WTC11 (cell line): Measurements from ENCODE around the gene FLT1. TPM values are rescaled to one million over a fixed set of nuclear protein-coding genes. Genes with fewer than 3 reads are reported as not detected.

Experiments
- ATAC-seq: fragments of 200-7000 bp; cut with Tn5 transposase; 2 replicates; pipeline ENCODE4 v1.10.0; 2021; ENCODE audit warnings: mild to moderate bottlenecking, moderate library complexity
- CTCF ChIA-PET: fragments of 300-600 bp; sonication (Branson Sonifier 250); formaldehyde crosslinking; loops from one replicate; lab custom pipeline; 2021; ENCODE audit warnings: antibody characterized with exemption; lab: Charles Lee
- POLR2A ChIA-PET: fragments of 350-600 bp; sonication (Branson Sonifier 250); formaldehyde crosslinking; loops from one replicate; lab custom pipeline; 2021; ENCODE audit warnings: antibody characterized with exemption; lab: Charles Lee
- DNase-seq: peaks from one replicate; pipeline ENCODE4 v3.0.0; 2021; ENCODE audit warnings: low spot score
- H3K27ac Mint-ChIP-seq: 2 replicates; pipeline ENCODE4 v1.8.0; 2021; ENCODE audit warnings: mixed read lengths
- H3K27me3 Mint-ChIP-seq: 2 replicates; pipeline ENCODE4 v1.8.0; 2021; ENCODE audit warnings: low read depth, mild to moderate bottlenecking, moderate library complexity, mixed read lengths
- H3K36me3 Mint-ChIP-seq: 2 replicates; pipeline ENCODE4 v1.8.0; 2021; ENCODE audit warnings: mixed read lengths
- H3K4me1 Mint-ChIP-seq: 2 replicates; pipeline ENCODE4 v1.8.0; 2022; ENCODE audit warnings: mixed read lengths
- H3K4me3 Mint-ChIP-seq: 2 replicates; pipeline ENCODE4 v1.8.0; 2021; ENCODE audit warnings: mild to moderate bottlenecking, moderate library complexity, mixed read lengths
- H3K9me3 Mint-ChIP-seq: 2 replicates; pipeline ENCODE4 v1.8.0; 2021; ENCODE audit warnings: mixed read lengths
- CREB1 ChIP-seq: sonication (generic); formaldehyde crosslinking; IDR thresholded peaks from 2 replicates; pipeline ENCODE4 v1.8.0; 2023; ENCODE audit warnings: mild to moderate bottlenecking, missing genetic modification reagents
- CREM ChIP-seq: sonication (generic); formaldehyde crosslinking; IDR thresholded peaks from 2 replicates; pipeline ENCODE4 v1.8.1; 2022; ENCODE audit warnings: mild to moderate bottlenecking, missing genetic modification reagents, moderate library complexity
- ESRRA ChIP-seq: sonication (generic); formaldehyde crosslinking; IDR thresholded peaks from 2 replicates; pipeline ENCODE4 v1.8.1; 2022; ENCODE audit warnings: mild to moderate bottlenecking, missing genetic modification reagents, borderline replicate concordance
- ETV6 ChIP-seq: sonication (generic); formaldehyde crosslinking; IDR thresholded peaks from 2 replicates; pipeline ENCODE4 v1.8.1; 2022; ENCODE audit warnings: mild to moderate bottlenecking, missing genetic modification reagents
- GTF2I ChIP-seq: fragments of 250-450 bp; sonication (Bioruptor Pico); conservative IDR thresholded peaks from 2 replicates; pipeline ENCODE4 v1.4.0; 2021; ENCODE audit warnings: mild to moderate bottlenecking
- HMGA2 ChIP-seq: fragments of 250-450 bp; sonication (Bioruptor Pico); IDR thresholded peaks from 2 replicates; pipeline ENCODE4 v1.4.0; 2021; ENCODE audit warnings: mild to moderate bottlenecking, moderate library complexity
- JUN ChIP-seq: sonication (generic); formaldehyde crosslinking; IDR thresholded peaks from 2 replicates; pipeline ENCODE4 v1.8.0; 2023; ENCODE audit warnings: mild to moderate bottlenecking, missing genetic modification reagents
- NFE2L1 ChIP-seq: sonication (generic); formaldehyde crosslinking; IDR thresholded peaks from 2 replicates; pipeline ENCODE4 v1.8.1; 2023; ENCODE audit warnings: missing genetic modification reagents
- OVOL2 ChIP-seq: fragments of 250-450 bp; sonication (Bioruptor Pico); IDR thresholded peaks from 2 replicates; pipeline ENCODE4 v1.9.0; 2021; ENCODE audit warnings: mild to moderate bottlenecking, borderline replicate concordance
- RELA ChIP-seq: sonication (generic); formaldehyde crosslinking; IDR thresholded peaks from 2 replicates; pipeline ENCODE4 v1.8.1; 2022; ENCODE audit warnings: missing genetic modification reagents, mild to moderate bottlenecking, borderline replicate concordance
- SMAD3 ChIP-seq: sonication (generic); formaldehyde crosslinking; IDR thresholded peaks from 2 replicates; pipeline ENCODE4 v1.8.0; 2022; ENCODE audit warnings: missing genetic modification reagents, mild to moderate bottlenecking, borderline replicate concordance
- SMAD4 ChIP-seq: sonication (generic); formaldehyde crosslinking; IDR thresholded peaks from 2 replicates; pipeline ENCODE4 v1.8.0; 2022; ENCODE audit warnings: mild to moderate bottlenecking, missing genetic modification reagents
- SP1 ChIP-seq: sonication (generic); formaldehyde crosslinking; conservative IDR thresholded peaks from 2 replicates; pipeline ENCODE4 v1.8.1; 2022; ENCODE audit warnings: missing genetic modification reagents
- ZBTB21 ChIP-seq: sonication (generic); formaldehyde crosslinking; IDR thresholded peaks from 2 replicates; pipeline ENCODE4 v1.8.1; 2023; ENCODE audit warnings: mild to moderate bottlenecking, missing genetic modification reagents, borderline replicate concordance
- total RNA-seq: library from RNA; stranded (reverse); gene quantifications from 3 replicates; pipeline ENCODE4 v1.2.3, GENCODE V29; 2021
- TF ChIP-seq, protein P1 (sequence below): sonication (generic); formaldehyde crosslinking; IDR thresholded peaks from 2 replicates; pipeline ENCODE4 v1.8.1; 2023; ENCODE audit warnings: mild to moderate bottlenecking, moderate library complexity, missing genetic modification reagents
- TF ChIP-seq, protein P2 (sequence below): fragments of 200-600 bp; IDR thresholded peaks from 2 replicates; pipeline ENCODE4 v1.8.0; 2022; ENCODE audit warnings: antibody characterized with exemption
- TF ChIP-seq, protein P3 (sequence below): fragments of 250-450 bp; sonication (Bioruptor Pico); IDR thresholded peaks from 2 replicates; pipeline ENCODE4 v1.9.0; 2021; ENCODE audit warnings: moderate library complexity, mild to moderate bottlenecking, inconsistent platforms, borderline replicate concordance
- TF ChIP-seq, protein P4 (sequence below): sonication (generic); formaldehyde crosslinking; IDR thresholded peaks from 2 replicates; pipeline ENCODE4 v1.8.1; 2022; ENCODE audit warnings: missing genetic modification reagents, borderline replicate concordance
- TF ChIP-seq, protein P5 (sequence below): fragments of 250-450 bp; sonication (Bioruptor Pico); IDR thresholded peaks from 2 replicates; pipeline ENCODE4 v1.9.0; 2021; ENCODE audit warnings: mild to moderate bottlenecking, borderline replicate concordance
- TF ChIP-seq, protein P6 (sequence below): sonication (generic); formaldehyde crosslinking; IDR thresholded peaks from 2 replicates; pipeline ENCODE4 v1.8.0; 2023; ENCODE audit warnings: missing genetic modification reagents
- TF ChIP-seq, protein P7 (sequence below): sonication (generic); formaldehyde crosslinking; IDR thresholded peaks from 2 replicates; pipeline ENCODE4 v1.8.1; 2022; ENCODE audit warnings: low read depth, missing genetic modification reagents, borderline replicate concordance

Gene FLT1
- total RNA-seq, 1 experiment from 2014 or later, result 66.3 TPM

DNA sequence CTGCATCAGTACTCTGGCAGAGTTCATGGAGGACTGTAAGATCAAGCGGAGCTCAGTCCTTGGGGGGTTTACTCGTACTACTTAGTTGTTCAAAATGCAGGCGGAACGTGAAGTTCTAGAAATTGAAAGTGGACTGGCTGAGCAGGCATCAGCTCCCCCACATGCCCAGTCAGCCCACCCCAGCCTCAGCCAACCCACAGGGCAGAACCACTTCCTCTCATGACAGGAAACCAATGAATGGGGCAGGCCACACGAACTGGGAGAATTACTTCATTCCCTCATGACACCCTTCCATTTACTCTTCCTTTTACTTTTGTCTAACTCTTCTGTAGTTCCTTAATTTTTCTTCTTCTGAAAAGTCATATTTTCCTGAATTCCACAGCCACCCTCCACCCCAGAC, 71.9 kb downstream of the FLT1 start (continued):
- TF ChIP-seq, protein P1, sequence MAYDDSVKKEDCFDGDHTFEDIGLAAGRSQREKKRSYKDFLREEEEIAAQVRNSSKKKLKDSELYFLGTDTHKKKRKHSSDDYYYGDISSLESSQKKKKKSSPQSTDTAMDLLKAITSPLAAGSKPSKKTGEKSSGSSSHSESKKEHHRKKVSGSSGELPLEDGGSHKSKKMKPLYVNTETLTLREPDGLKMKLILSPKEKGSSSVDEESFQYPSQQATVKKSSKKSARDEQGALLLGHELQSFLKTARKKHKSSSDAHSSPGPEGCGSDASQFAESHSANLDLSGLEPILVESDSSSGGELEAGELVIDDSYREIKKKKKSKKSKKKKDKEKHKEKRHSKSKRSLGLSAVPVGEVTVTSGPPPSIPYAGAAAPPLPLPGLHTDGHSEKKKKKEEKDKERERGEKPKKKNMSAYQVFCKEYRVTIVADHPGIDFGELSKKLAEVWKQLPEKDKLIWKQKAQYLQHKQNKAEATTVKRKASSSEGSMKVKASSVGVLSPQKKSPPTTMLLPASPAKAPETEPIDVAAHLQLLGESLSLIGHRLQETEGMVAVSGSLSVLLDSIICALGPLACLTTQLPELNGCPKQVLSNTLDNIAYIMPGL, result no peak
- TF ChIP-seq, protein P2, sequence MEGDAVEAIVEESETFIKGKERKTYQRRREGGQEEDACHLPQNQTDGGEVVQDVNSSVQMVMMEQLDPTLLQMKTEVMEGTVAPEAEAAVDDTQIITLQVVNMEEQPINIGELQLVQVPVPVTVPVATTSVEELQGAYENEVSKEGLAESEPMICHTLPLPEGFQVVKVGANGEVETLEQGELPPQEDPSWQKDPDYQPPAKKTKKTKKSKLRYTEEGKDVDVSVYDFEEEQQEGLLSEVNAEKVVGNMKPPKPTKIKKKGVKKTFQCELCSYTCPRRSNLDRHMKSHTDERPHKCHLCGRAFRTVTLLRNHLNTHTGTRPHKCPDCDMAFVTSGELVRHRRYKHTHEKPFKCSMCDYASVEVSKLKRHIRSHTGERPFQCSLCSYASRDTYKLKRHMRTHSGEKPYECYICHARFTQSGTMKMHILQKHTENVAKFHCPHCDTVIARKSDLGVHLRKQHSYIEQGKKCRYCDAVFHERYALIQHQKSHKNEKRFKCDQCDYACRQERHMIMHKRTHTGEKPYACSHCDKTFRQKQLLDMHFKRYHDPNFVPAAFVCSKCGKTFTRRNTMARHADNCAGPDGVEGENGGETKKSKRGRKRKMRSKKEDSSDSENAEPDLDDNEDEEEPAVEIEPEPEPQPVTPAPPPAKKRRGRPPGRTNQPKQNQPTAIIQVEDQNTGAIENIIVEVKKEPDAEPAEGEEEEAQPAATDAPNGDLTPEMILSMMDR, result no peak
- no peak for TF ChIP-seq CREB1 (CRISPR knock-in tag)

DNA sequence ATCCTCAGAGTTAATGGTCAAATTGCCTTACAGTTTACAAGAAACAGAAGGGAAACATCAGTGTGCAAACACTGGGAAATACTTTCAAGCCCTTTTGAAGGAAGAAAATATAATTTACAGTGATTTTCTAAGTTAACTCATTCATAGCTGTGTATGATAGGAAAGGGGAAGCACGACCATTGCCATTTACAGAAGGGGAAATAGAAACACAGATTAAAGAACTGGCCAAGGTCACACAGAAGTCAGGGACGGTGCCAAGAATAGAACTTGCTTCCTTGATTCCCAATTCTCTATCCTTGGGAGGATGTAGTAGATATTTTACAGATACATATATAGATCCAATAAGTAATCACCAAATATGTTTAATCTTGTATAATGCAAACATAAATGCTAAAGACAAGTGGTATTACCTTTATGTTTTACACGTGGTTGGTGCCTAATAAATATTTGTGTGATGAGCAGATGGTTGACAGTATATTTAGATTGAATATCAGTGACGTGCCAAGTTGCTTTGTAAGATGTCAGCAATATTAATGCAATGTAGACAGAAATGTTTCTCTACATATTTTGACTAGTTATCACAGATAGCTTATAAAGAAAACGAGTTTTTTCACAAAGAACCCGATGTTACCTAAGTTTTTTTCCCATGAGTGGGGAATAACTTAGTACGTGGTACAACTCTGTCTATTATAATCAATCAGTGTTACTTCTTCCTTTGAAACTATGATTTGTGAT, 73.1 kb downstream of the FLT1 start:
- Mint-ChIP-seq H3K36me3 (peaks cover 83% of the 10 kb centered on the region), H3K4me3 (no peak overlapping the region), H3K9me3 (no peaks in the 10 kb centered on the region), H3K4me1 (peaks cover 69% of the 10 kb centered on the region), H3K27me3 (no peaks in the 10 kb centered on the region), H3K27ac (peak overlapping the region; percentile 68)
- POLR2A ChIA-PET, result no interaction called here
- TF ChIP-seq CREM (CRISPR knock-in tag), result no peak
- TF ChIP-seq SP1 (CRISPR knock-in tag), result no peak
- TF ChIP-seq RELA, result no peak
- TF ChIP-seq, protein P3, sequence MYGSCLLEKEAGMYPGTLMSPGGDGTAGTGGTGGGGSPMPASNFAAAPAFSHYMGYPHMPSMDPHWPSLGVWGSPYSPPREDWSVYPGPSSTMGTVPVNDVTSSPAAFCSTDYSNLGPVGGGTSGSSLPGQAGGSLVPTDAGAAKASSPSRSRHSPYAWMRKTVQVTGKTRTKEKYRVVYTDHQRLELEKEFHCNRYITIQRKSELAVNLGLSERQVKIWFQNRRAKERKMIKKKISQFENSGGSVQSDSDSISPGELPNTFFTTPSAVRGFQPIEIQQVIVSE (CRISPR knock-in tag), result no peak
- no peak for TF ChIP-seq ESRRA (CRISPR knock-in tag)
- TF ChIP-seq OVOL2 (CRISPR knock-in tag), result no peak
- no peak for TF ChIP-seq HMGA2
- DNase-seq, result no peak
- CTCF ChIA-PET, result no interaction called here
- no peak for ATAC-seq

DNA sequence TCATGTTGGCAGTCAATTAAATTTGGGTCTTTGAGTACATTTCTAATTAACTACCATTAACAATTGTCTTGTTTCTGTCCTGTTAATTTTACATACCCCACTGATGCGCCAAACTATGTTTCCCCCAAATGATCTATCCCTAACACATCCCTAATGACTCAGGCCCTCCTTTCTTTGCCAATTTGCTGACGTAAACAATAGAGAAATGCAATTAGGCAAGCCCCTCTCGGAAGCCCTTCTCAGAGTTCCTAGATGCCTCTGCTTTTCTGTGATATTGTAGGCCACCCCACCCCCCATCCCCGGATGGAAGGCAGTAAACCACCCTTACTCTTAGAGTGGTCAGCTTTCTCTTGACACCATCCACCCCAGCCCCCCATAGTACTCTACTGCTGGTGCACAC, 74.2 kb downstream of the FLT1 start:
- CTCF ChIA-PET, result no interaction called here
- H3K4me1 Mint-ChIP-seq, result peaks cover 60% of the 10 kb centered on the region
- peak overlapping the region; percentile 62 for H3K27ac Mint-ChIP-seq
- DNase-seq, result no peak
- no peak overlapping the region for H3K4me3 Mint-ChIP-seq
- ATAC-seq, result no peak; the same call in 1 of the 2 replicates
- H3K9me3 Mint-ChIP-seq, result no peaks in the 10 kb centered on the region
- H3K36me3 Mint-ChIP-seq, result peaks cover 77% of the 10 kb centered on the region
- H3K27me3 Mint-ChIP-seq, result no peaks in the 10 kb centered on the region
- POLR2A ChIA-PET, result no interaction called here
- TF ChIP-seq, protein P4, sequence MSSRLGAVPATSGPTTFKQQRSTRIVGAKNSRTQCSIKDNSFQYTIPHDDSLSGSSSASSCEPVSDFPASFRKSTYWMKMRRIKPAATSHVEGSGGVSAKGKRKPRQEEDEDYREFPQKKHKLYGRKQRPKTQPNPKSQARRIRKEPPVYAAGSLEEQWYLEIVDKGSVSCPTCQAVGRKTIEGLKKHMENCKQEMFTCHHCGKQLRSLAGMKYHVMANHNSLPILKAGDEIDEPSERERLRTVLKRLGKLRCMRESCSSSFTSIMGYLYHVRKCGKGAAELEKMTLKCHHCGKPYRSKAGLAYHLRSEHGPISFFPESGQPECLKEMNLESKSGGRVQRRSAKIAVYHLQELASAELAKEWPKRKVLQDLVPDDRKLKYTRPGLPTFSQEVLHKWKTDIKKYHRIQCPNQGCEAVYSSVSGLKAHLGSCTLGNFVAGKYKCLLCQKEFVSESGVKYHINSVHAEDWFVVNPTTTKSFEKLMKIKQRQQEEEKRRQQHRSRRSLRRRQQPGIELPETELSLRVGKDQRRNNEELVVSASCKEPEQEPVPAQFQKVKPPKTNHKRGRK (CRISPR knock-in tag), result no peak
- TF ChIP-seq ZBTB21 (no peak), CREM (CRISPR knock-in tag) (no peak), JUN (CRISPR knock-in tag) (no peak), OVOL2 (CRISPR knock-in tag) (no peak), NFE2L1 (no peak), SMAD4 (CRISPR knock-in tag) (no peak), SMAD3 (CRISPR knock-in tag) (no peak), ETV6 (CRISPR knock-in tag) (no peak), GTF2I (CRISPR knock-in tag) (no peak)
- TF ChIP-seq, protein P5, sequence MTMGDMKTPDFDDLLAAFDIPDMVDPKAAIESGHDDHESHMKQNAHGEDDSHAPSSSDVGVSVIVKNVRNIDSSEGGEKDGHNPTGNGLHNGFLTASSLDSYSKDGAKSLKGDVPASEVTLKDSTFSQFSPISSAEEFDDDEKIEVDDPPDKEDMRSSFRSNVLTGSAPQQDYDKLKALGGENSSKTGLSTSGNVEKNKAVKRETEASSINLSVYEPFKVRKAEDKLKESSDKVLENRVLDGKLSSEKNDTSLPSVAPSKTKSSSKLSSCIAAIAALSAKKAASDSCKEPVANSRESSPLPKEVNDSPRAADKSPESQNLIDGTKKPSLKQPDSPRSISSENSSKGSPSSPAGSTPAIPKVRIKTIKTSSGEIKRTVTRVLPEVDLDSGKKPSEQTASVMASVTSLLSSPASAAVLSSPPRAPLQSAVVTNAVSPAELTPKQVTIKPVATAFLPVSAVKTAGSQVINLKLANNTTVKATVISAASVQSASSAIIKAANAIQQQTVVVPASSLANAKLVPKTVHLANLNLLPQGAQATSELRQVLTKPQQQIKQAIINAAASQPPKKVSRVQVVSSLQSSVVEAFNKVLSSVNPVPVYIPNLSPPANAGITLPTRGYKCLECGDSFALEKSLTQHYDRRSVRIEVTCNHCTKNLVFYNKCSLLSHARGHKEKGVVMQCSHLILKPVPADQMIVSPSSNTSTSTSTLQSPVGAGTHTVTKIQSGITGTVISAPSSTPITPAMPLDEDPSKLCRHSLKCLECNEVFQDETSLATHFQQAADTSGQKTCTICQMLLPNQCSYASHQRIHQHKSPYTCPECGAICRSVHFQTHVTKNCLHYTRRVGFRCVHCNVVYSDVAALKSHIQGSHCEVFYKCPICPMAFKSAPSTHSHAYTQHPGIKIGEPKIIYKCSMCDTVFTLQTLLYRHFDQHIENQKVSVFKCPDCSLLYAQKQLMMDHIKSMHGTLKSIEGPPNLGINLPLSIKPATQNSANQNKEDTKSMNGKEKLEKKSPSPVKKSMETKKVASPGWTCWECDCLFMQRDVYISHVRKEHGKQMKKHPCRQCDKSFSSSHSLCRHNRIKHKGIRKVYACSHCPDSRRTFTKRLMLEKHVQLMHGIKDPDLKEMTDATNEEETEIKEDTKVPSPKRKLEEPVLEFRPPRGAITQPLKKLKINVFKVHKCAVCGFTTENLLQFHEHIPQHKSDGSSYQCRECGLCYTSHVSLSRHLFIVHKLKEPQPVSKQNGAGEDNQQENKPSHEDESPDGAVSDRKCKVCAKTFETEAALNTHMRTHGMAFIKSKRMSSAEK (CRISPR knock-in tag), result no peak
- TF ChIP-seq, protein P6, sequence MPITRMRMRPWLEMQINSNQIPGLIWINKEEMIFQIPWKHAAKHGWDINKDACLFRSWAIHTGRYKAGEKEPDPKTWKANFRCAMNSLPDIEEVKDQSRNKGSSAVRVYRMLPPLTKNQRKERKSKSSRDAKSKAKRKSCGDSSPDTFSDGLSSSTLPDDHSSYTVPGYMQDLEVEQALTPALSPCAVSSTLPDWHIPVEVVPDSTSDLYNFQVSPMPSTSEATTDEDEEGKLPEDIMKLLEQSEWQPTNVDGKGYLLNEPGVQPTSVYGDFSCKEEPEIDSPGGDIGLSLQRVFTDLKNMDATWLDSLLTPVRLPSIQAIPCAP (CRISPR knock-in tag), result no peak
- TF ChIP-seq, protein P7, sequence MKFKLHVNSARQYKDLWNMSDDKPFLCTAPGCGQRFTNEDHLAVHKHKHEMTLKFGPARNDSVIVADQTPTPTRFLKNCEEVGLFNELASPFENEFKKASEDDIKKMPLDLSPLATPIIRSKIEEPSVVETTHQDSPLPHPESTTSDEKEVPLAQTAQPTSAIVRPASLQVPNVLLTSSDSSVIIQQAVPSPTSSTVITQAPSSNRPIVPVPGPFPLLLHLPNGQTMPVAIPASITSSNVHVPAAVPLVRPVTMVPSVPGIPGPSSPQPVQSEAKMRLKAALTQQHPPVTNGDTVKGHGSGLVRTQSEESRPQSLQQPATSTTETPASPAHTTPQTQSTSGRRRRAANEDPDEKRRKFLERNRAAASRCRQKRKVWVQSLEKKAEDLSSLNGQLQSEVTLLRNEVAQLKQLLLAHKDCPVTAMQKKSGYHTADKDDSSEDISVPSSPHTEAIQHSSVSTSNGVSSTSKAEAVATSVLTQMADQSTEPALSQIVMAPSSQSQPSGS (CRISPR knock-in tag), result no peak
